ENCODE measurements around the gene ZNF688.

- no peak for TF ChIP-seq CTCF (IDR thresholded peaks at IDR 0.05; ENCODE audit: poor library complexity)
- TF ChIP-seq EZH2 (IDR thresholded peaks at IDR 0.05; ENCODE audit: borderline replicate concordance): no peak
Measured at GRCh38 chr16:30541502-30542329, 29.8 kb downstream of the ZNF688 start.
